ENCODE measurements around the gene PHF21B.

DNA sequence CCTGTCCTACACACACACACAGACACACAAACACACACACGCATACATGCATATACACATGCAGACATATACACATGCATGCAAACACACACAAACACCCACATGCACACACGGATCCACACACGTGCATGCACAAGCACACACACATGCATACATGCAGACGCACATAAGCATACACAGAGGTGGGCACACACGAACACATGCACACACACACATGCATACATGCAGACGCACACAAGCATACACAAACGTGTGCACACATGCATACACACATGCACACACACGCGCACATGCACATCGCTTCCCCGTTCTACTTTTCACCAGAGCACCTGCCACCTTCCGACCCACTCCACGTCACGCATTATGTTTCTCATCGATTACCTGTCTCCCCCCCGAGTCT lies 13.2 kb downstream of the PHF21B start:
- TF ChIP-seq, protein P1, sequence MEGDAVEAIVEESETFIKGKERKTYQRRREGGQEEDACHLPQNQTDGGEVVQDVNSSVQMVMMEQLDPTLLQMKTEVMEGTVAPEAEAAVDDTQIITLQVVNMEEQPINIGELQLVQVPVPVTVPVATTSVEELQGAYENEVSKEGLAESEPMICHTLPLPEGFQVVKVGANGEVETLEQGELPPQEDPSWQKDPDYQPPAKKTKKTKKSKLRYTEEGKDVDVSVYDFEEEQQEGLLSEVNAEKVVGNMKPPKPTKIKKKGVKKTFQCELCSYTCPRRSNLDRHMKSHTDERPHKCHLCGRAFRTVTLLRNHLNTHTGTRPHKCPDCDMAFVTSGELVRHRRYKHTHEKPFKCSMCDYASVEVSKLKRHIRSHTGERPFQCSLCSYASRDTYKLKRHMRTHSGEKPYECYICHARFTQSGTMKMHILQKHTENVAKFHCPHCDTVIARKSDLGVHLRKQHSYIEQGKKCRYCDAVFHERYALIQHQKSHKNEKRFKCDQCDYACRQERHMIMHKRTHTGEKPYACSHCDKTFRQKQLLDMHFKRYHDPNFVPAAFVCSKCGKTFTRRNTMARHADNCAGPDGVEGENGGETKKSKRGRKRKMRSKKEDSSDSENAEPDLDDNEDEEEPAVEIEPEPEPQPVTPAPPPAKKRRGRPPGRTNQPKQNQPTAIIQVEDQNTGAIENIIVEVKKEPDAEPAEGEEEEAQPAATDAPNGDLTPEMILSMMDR (IDR thresholded peaks at IDR 0.05), result no peak
- TF ChIP-seq POLR2A (IDR thresholded peaks at IDR 0.05), result no peak

Data from uterus (tissue), 2 donors.